ENCODE data around the gene COL25A1. TPM values are rescaled to one million over a fixed set of nuclear protein-coding genes. Genes with fewer than 3 reads are reported as not detected.
A peak's percentile ranks its signal among the peaks of the same experiment; 100 is the strongest.

Gene COL25A1
- total RNA-seq, 2 donors from 2014 or later = 4.0 to 6.2 TPM

DNA sequence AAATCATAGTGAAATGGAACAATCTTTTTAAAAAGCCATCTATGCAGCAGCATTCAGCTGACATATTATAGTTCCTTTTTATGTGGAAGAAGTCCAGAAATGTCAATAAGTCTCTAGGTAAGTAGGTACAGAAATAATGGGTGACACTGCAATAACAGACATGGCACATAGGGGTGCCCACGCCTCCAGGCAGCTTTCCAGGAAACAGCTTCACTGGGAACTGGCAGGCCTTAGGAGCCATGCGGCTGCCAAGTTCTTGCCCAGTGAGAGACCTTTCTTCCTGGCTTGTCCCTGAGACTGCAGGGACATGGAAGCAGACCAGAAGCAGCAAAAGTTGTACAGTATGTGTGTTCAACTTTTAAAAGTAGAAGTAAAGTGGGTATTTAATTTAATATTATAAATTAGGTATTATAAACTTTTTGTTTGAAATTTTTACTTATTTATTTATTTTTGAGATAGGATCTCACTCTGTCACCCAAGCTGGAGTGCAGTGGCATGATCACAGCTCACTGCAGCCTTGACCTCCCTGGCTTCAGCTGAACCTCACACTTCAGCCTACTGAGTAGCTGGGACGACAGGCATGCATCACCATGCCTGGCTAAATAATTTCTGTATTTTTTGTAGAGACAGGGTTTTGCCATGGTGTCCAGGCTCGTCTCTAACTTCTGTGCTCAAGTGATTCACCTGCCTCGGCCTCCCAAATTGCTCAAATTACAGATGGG is 527.5 kb downstream of the COL25A1 start:
- no peak overlapping the region for H3K4me3 Mint-ChIP-seq
- H3K27me3 Mint-ChIP-seq (ENCODE audit: insufficient read depth) = no peaks in the 10 kb centered on the region
- Histone ChIP-seq H3K36me3 (ENCODE audit: control insufficient read depth, insufficient read depth, low read length) (no peaks in the 10 kb centered on the region), H3K9ac (ENCODE audit: extremely low read depth, low read length, poor library complexity, severe bottlenecking) (no peak overlapping the region), H3K9me3 (ENCODE audit: control insufficient read depth, low read length) (no peaks in the 10 kb centered on the region), H3K4me1 (ENCODE audit: control insufficient read depth, insufficient read depth, low read length) (no peaks in the 10 kb centered on the region), H3K27me3 (ENCODE audit: control insufficient read depth, insufficient read depth, low read length, poor library complexity, severe bottlenecking) (no peaks in the 10 kb centered on the region), H3K4me3 (ENCODE audit: low read length) (no peak overlapping the region), H3K27ac (ENCODE audit: low read depth, low read length) (no peak overlapping the region)
- no peak overlapping the region for H3K27ac Mint-ChIP-seq
- H3K9me3 Mint-ChIP-seq = no peaks in the 10 kb centered on the region
- H3K4me1 Mint-ChIP-seq = peaks cover 4% of the 10 kb centered on the region
- 87 to 93% methylated on average over 5 of the region's 5 CpGs for WGBS, 2 experiments (ENCODE audit: insufficient coverage in 1 of 2, insufficient read length in 1 of 2)
- TF ChIP-seq CTCF (conservative IDR thresholded peaks at IDR 0.05) = peak; percentile 47
- no peaks in the 10 kb centered on the region for H3K36me3 Mint-ChIP-seq (ENCODE audit: low read depth)
- DNase-seq = no peak

GRCh38 chr4:108772402-108772801 is 530.1 kb downstream of the COL25A1 start:
- H3K9me3 ChIP-seq (ENCODE audit: control insufficient read depth, low read length) = peaks cover 1% of the 10 kb centered on the region
- no peaks in the 10 kb centered on the region for H3K27me3 ChIP-seq (ENCODE audit: control insufficient read depth, insufficient read depth, low read length, poor library complexity, severe bottlenecking)
- peaks cover 7% of the 10 kb centered on the region for H3K4me1 Mint-ChIP-seq
- no peaks in the 10 kb centered on the region for H3K36me3 ChIP-seq (ENCODE audit: control insufficient read depth, insufficient read depth, low read length)
- H3K4me3 ChIP-seq (ENCODE audit: low read length) = no peak overlapping the region
- no peak overlapping the region for H3K27ac Mint-ChIP-seq
- H3K4me1 ChIP-seq (ENCODE audit: control insufficient read depth, insufficient read depth, low read length) = no peaks in the 10 kb centered on the region
- TF ChIP-seq CTCF (conservative IDR thresholded peaks at IDR 0.05) = no peak
- H3K27ac ChIP-seq (ENCODE audit: low read depth, low read length) = no peak overlapping the region
- H3K36me3 Mint-ChIP-seq (ENCODE audit: low read depth) = no peaks in the 10 kb centered on the region
- H3K9ac ChIP-seq (ENCODE audit: extremely low read depth, low read length, poor library complexity, severe bottlenecking) = no peak overlapping the region
- H3K9me3 Mint-ChIP-seq = peaks cover 5% of the 10 kb centered on the region
- no peaks in the 10 kb centered on the region for H3K27me3 Mint-ChIP-seq (ENCODE audit: insufficient read depth)
- H3K4me3 Mint-ChIP-seq = no peak overlapping the region
- DNase-seq = no peak
- WGBS, 2 experiments (ENCODE audit: insufficient coverage in 1 of 2, insufficient read length in 1 of 2) = 91 to 94% methylated on average over 7 of the region's 7 CpGs

GRCh38 chr4:108766058-108766457 is 536.4 kb downstream of the COL25A1 start:
- H3K27me3 Mint-ChIP-seq (ENCODE audit: insufficient read depth) = peaks cover 23% of the 10 kb centered on the region
- peak overlapping the region; percentile 68 for H3K4me3 ChIP-seq (ENCODE audit: low read length)
- H3K4me1 ChIP-seq (ENCODE audit: control insufficient read depth, insufficient read depth, low read length) = no peaks in the 10 kb centered on the region
- peaks cover 15% of the 10 kb centered on the region for H3K27me3 ChIP-seq (ENCODE audit: control insufficient read depth, insufficient read depth, low read length, poor library complexity, severe bottlenecking)
- H3K27ac Mint-ChIP-seq = no peak overlapping the region
- TF ChIP-seq CTCF (conservative IDR thresholded peaks at IDR 0.05) = no peak
- H3K9me3 Mint-ChIP-seq = peaks cover 40% of the 10 kb centered on the region
- H3K36me3 Mint-ChIP-seq (ENCODE audit: low read depth) = peaks cover 2% of the 10 kb centered on the region
- H3K4me3 Mint-ChIP-seq = no peak overlapping the region
- no peak overlapping the region for H3K27ac ChIP-seq (ENCODE audit: low read depth, low read length)
- no peak overlapping the region for H3K9ac ChIP-seq (ENCODE audit: extremely low read depth, low read length, poor library complexity, severe bottlenecking)
- peaks cover 20% of the 10 kb centered on the region for H3K4me1 Mint-ChIP-seq
- WGBS, 2 experiments (ENCODE audit: insufficient coverage in 1 of 2, insufficient read length in 1 of 2) = 93 to 97% methylated on average over 3 of the region's 3 CpGs
- peaks cover 30% of the 10 kb centered on the region for H3K9me3 ChIP-seq (ENCODE audit: control insufficient read depth, low read length)
- H3K36me3 ChIP-seq (ENCODE audit: control insufficient read depth, insufficient read depth, low read length) = no peaks in the 10 kb centered on the region
- no peak for DNase-seq

Measured in endodermal cell (in vitro differentiated cells).